ENCODE measurements around the gene CRLF2. TPM values are rescaled to one million over a fixed set of nuclear protein-coding genes. Genes with fewer than 3 reads are reported as not detected.

Gene CRLF2
- polyA plus RNA-seq, 3 donors = 0.11 to 0.17 TPM; not detected in 1

DNA sequence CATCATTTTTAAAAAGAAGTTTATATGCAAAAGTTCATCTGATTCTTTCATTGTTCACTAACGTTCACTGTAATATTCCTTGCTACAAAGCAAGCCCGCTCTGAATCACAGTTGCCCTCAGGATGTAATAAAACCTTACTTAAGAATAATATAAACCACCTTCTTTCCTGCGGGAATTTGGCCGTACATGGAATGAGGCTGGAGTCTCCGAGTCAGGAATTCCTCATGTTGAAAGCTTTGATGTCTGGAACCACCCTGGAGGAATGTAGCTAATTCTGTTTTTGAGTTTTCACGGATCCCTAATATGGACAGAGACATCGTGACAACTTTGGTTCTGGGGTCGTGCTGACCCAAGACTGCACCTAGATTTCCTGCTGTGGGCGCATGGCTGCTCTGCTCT, 58.5 kb downstream of the CRLF2 start:
- peaks cover 6 to 11% (median 11%) of the 10 kb centered on the region in 3 donors for H3K27me3 Mint-ChIP-seq (ENCODE audit: low read depth in 3 of 3)
- H3K9me3 ChIP-seq (replicated peaks in 1 of 2; ENCODE audit: control insufficient read depth in 1 of 2, insufficient read depth in 1 of 2, low read length in 2 of 2) = no peaks in the 10 kb centered on the region
- 66% methylated on average over 3 of the region's 9 CpGs for WGBS (ENCODE audit: insufficient coverage)
- no peak overlapping the region for H3K9ac ChIP-seq (ENCODE audit: insufficient read depth, low read length, poor library complexity, severe bottlenecking)
- H3K4me2 ChIP-seq (replicated peaks; ENCODE audit: extremely low read depth, low read length, poor library complexity, severe bottlenecking) = no peak overlapping the region
- H3K27ac ChIP-seq (ENCODE audit: low read depth in 1 of 2, low read length in 2 of 2) = no peak overlapping the region
- no peaks in the 10 kb centered on the region for H3K27me3 ChIP-seq (ENCODE audit: control insufficient read depth in 2 of 2, insufficient read depth in 2 of 2, low read length in 2 of 2)
- H3K36me3 Mint-ChIP-seq = no peaks in the 10 kb centered on the region
- H3K4me3 Mint-ChIP-seq = no peak overlapping the region
- H3K9me3 Mint-ChIP-seq = no peaks in the 10 kb centered on the region
- no peak for DNase-seq
- H3K4me3 ChIP-seq (replicated peaks in 1 of 3; ENCODE audit: low read depth in 2 of 3, low read length in 3 of 3) = no peak overlapping the region
- no peaks in the 10 kb centered on the region for H3K36me3 ChIP-seq (replicated peaks in 1 of 2; ENCODE audit: control insufficient read depth in 1 of 2, insufficient read depth in 2 of 2, low read length in 2 of 2)
- no peak overlapping the region for H2AFZ ChIP-seq (ENCODE audit: insufficient read depth, low read depth, low read length, poor library complexity, severe bottlenecking)
- no peaks in the 10 kb centered on the region for H3K4me1 ChIP-seq (ENCODE audit: control insufficient read depth in 1 of 2, insufficient read depth in 2 of 2, low read length in 2 of 2)
- H3K4me1 Mint-ChIP-seq = peaks cover 2% of the 10 kb centered on the region
- TF ChIP-seq CTCF (IDR thresholded peaks at IDR 0.05) = no peak
- no peaks in the 10 kb centered on the region for H4K20me1 ChIP-seq (ENCODE audit: insufficient read depth, low read length)
- H3K27ac Mint-ChIP-seq = no peak overlapping the region
- H3K79me2 ChIP-seq (ENCODE audit: insufficient read depth, low read length) = no peaks in the 10 kb centered on the region
- intact Hi-C loops (cut with micrococcal nuclease) = no loop called here

GRCh38 chrX:1152090-1152489, 60.4 kb downstream of the CRLF2 start:
- H3K27me3 Mint-ChIP-seq (ENCODE audit: low read depth in 3 of 3) = peaks cover 6 to 14% (median 11%) of the 10 kb centered on the region in 3 donors
- no peak overlapping the region for H3K4me3 Mint-ChIP-seq
- Histone ChIP-seq H3K4me2 (replicated peaks; ENCODE audit: extremely low read depth, low read length, poor library complexity, severe bottlenecking) (no peak overlapping the region), H3K9ac (ENCODE audit: insufficient read depth, low read length, poor library complexity, severe bottlenecking) (no peak overlapping the region), H2AFZ (ENCODE audit: insufficient read depth, low read depth, low read length, poor library complexity, severe bottlenecking) (no peak overlapping the region), H3K27ac (ENCODE audit: low read depth in 1 of 2, low read length in 2 of 2) (no peak overlapping the region), H3K4me3 (replicated peaks in 1 of 3; ENCODE audit: low read depth in 2 of 3, low read length in 3 of 3) (no peak overlapping the region), H3K9me3 (replicated peaks in 1 of 2; ENCODE audit: control insufficient read depth in 1 of 2, insufficient read depth in 1 of 2, low read length in 2 of 2) (no peaks in the 10 kb centered on the region), H3K36me3 (replicated peaks in 1 of 2; ENCODE audit: control insufficient read depth in 1 of 2, insufficient read depth in 2 of 2, low read length in 2 of 2) (no peaks in the 10 kb centered on the region), H3K27me3 (ENCODE audit: control insufficient read depth in 2 of 2, insufficient read depth in 2 of 2, low read length in 2 of 2) (no peaks in the 10 kb centered on the region), H3K79me2 (ENCODE audit: insufficient read depth, low read length) (no peaks in the 10 kb centered on the region), H4K20me1 (ENCODE audit: insufficient read depth, low read length) (no peaks in the 10 kb centered on the region), H3K4me1 (ENCODE audit: control insufficient read depth in 1 of 2, insufficient read depth in 2 of 2, low read length in 2 of 2) (no peaks in the 10 kb centered on the region)
- H3K9me3 Mint-ChIP-seq = peaks cover 0 to 6% (median 0%) of the 10 kb centered on the region in 7 donors
- WGBS (ENCODE audit: insufficient coverage) = 68% methylated on average over 9 of the region's 10 CpGs
- no peaks in the 10 kb centered on the region for H3K4me1 Mint-ChIP-seq
- H3K27ac Mint-ChIP-seq = no peak overlapping the region
- no peak for TF ChIP-seq CTCF (IDR thresholded peaks at IDR 0.05)
- intact Hi-C loops (cut with micrococcal nuclease) = no loop called here
- no peak for DNase-seq
- no peaks in the 10 kb centered on the region for H3K36me3 Mint-ChIP-seq
